Prostate gland (tissue), 2 donors: ENCODE results near the gene C10orf90. TPM values are rescaled to one million over a fixed set of nuclear protein-coding genes. Genes with fewer than 3 reads are reported as not detected.

Source experiments
- DNase-seq: peaks from one replicate; pipeline ENCODE4 v3.0.0-alpha.2; 2019; ENCODE audit warnings: low spot score
- H3K27ac ChIP-seq, 2 donors: fragments of 200-600 bp; sonication (generic); 2 replicates each; pipeline ENCODE4 v1.5.1; 2017 to 2019
- H3K27me3 ChIP-seq: fragments of 200-600 bp; sonication (generic); replicated peaks from 2 replicates; pipeline ENCODE4 v1.5.1; 2019; ENCODE audit not compliant: insufficient read depth
- H3K36me3 ChIP-seq, 2 donors: fragments of 200-600 bp; sonication (generic); 1 replicate in 1 of 2; 2 replicates in 1 of 2; pipeline versions ENCODE4 v1.5.1 to v1.8.1; 2017 to 2019
- H3K4me1 ChIP-seq: fragments of 200-600 bp; sonication (generic); replicated peaks from 2 replicates; pipeline ENCODE4 v1.5.1; 2019
- H3K4me3 ChIP-seq, 2 donors: fragments of 200-600 bp; sonication (generic); 2 replicates each; pipeline ENCODE4 v1.5.1; 2017 to 2019
- H3K9me3 ChIP-seq: fragments of 200-600 bp; sonication (generic); 2 replicates; pipeline ENCODE4 v1.5.1; 2017
- CTCF ChIP-seq, 4 experiments: fragments of 200-600 bp in 2 of 4; fragments of 450-650 bp in 2 of 4; sonication (generic) in 2 of 4; IDR thresholded peaks; 1 replicate in 3 of 4; 2 replicates in 1 of 4; pipeline ENCODE4 v1.5.1; 2016 to 2019; ENCODE audit warnings: antibody characterized with exemption in 4 of 4, mild to moderate bottlenecking in 2 of 4, moderate library complexity in 2 of 4
- POLR2A ChIP-seq: fragments of 450-650 bp; IDR thresholded peaks from one replicate; pipeline ENCODE4 v1.6.1; 2016; ENCODE audit warnings: antibody characterized with exemption, mild to moderate bottlenecking
- POLR2AphosphoS5 ChIP-seq: sonication (generic); formaldehyde crosslinking; IDR thresholded peaks from one replicate; pipeline ENCODE4 v1.6.1; 2017; ENCODE audit warnings: antibody characterized with exemption
- WGBS: methylation state at CpG from one replicate; pipeline ENCODE4 v1.1.5; 2018; 5-methylcytosine and 5-hydroxymethylcytosine counted together
- intact Hi-C: fragments of 100-400 bp; cut with DNase I; formaldehyde crosslinking; loops from one replicate; pipeline ENCODE4 v1.14.2; 2022
- total RNA-seq, 2 donors: library from RNA; depleted of rRNA; stranded (reverse); fragments of >200 nt; gene quantifications; one replicate each; pipeline ENCODE4 v1.1.0, GENCODE V29; 2016

C10orf90 gene
- total RNA-seq, 2 donors from 2014 or later: 0.45 TPM; not detected in 1

GRCh38 chr10:126375926-126376554 lies 294.5 kb downstream of the C10orf90 start:
- Histone ChIP-seq H3K9me3 (no peaks in the 10 kb centered on the region), H3K27ac (no peak overlapping the region), H3K36me3 (no peaks in the 10 kb centered on the region), H3K27me3 (no peaks in the 10 kb centered on the region), H3K4me3 (no peak overlapping the region), H3K4me1 (no peaks in the 10 kb centered on the region)
- no peak for DNase-seq
- intact Hi-C loops: no loop called here
- WGBS: 98% methylated on average over 1 of the region's 1 CpG
- no peak for TF ChIP-seq POLR2A
- TF ChIP-seq POLR2AphosphoS5: no peak
- TF ChIP-seq CTCF (IDR thresholded peaks at IDR 0.05): no peak

GRCh38 chr10:126375299-126375698 lies 295.2 kb downstream of the C10orf90 start:
- no peak for TF ChIP-seq CTCF (IDR thresholded peaks at IDR 0.05)
- no peak for TF ChIP-seq POLR2AphosphoS5
- TF ChIP-seq POLR2A: no peak
- Histone ChIP-seq H3K4me3 (no peak overlapping the region), H3K27ac (no peak overlapping the region), H3K36me3 (no peaks in the 10 kb centered on the region), H3K27me3 (no peaks in the 10 kb centered on the region), H3K9me3 (no peaks in the 10 kb centered on the region), H3K4me1 (no peaks in the 10 kb centered on the region)
- intact Hi-C loops: no loop called here
- DNase-seq: no peak

Other genes with a start within 250 kb of the C10orf90 start
- 10 to 100 TPM; 41.2 to 56.0 TPM for gene DOCK1, start 234.7 kb upstream of the C10orf90 start, total RNA-seq